OCI-M2 (cell line): ENCODE measurements around the gene SLC9B1.
"Not testable (repeated sequence)": the region's sequence is repeated elsewhere in the genome, so short reads cannot be mapped to it uniquely, and the experiment has no call there.

ENCODE experiments used
- DNase-seq: peaks from one replicate; lab custom pipeline; 2025; ENCODE audit not compliant: unreplicated experiment; lab: John Stamatoyannopoulos, UW

The SLC9B1 gene

DNA sequence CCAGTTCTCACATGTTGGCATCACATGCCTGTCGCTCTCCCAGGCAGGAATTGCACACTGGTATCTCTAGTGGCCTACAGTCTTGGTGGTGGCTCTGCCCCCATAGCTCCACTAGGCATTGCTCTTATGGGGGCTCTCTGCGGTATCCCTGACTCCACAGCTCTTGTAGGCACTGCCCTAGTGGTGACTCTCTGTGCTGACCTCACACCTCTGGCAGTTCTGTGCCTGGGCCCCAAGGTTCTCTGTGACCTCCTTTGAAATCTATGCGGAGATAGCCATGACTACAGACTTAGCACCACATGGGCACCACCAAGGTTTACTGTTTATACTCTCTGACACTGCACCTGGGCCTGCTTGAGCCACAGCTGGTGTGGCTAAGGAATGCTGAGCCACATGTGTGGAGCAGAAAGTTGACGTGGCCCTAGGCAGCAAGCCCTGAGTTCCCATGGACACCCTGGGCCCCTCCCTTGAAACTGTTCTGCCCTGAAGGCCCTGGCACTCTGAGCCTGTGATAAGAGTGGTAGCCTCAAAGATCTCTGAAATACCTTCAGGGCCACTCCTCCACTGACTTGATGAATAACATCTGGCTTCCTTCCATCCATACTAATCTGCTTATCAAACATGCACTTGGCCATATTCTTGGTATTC is 8.0 kb downstream of the SLC9B1 start:
- DNase-seq: no peak

DNA sequence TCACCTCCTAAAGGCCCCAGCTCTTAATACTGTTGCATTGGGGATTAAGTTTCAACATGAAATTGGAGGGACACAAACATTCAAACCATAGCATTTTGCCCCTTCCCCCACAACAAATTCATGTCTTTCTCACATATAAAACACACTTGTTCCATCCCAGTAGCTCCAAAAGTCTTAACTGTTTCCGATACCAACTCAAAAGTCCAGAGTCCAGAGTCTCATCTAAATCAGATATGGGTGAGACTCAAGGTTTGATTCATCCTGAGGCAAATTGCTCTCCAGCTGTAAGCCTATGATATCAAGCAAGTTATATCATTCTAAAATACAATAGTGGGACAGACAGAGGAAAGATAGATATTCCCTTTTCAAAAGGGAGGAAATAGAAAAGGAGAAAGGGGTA is 8.7 kb downstream of the SLC9B1 start:
- no peak for DNase-seq

GRCh38 chr4:103008875-103009729 is 10.4 kb downstream of the SLC9B1 start:
- DNase-seq: peak; percentile 10

DNA sequence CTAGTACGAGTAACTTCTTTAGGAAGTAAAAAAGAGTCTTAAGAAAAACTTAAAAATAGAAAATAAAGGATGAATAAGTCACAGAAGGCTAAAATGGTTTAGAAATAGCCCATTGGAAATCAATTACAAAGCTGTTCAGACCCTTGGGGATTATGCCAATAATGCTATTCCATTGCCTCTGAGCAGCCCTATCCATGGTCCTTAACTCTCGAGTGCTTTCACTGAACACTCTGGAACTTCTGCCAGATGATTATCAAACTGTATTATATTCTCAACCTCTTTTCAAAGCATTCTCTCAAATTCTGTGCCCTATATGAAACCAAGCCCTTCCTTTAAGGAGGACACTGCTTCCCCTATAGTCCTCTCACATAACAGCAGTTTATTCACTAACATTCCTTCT is 17.0 kb downstream of the SLC9B1 start:
- no peak for DNase-seq

GRCh38 chr4:102994803-102995202 is 24.7 kb downstream of the SLC9B1 start:
- no peak for DNase-seq

DNA sequence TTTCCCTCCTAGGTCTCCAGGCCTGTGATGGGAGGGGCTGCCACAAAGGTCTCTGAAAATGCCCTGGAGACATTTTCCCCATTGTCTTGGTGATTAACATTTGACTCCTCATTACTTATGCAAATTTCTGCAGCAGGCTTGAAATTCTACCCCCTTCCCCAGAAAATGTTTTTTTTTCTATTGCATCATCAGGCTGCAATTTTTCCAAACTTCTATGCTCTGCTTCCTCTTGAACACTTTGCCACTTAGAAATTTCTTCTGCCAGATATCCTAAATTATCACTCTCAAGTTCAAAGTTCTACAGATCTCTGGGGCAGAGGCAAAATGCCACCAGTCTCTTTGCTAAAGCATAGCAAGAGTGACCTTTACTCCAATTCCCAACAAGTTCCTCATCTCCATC is 25.5 kb downstream of the SLC9B1 start:
- DNase-seq: not testable (repeated sequence)

- no peak for DNase-seq
Observed at GRCh38 chr4:102988429-102989020, 31.0 kb downstream of the SLC9B1 start.

DNA sequence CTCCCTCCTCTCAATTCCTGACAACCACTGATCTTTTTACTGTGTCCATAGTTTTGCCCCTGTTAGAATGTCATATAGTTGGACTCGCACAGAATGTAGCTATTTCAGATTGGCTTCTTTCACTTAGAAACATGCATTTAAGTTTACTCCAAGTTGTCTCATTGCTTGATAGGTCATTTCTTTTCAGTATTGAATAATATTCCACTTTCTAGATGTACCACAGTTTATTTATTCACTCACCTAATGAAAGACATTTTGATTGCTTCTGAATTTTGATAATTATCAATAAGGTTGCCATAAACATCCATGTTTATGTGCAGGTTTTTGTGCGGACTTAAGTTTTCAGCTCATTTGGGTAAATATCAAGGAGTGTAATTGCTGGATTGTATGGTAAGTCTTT is 38.5 kb downstream of the SLC9B1 start:
- no peak for DNase-seq

- DNase-seq: not testable (repeated sequence)
Observed at GRCh38 chr4:102961813-102962212, 57.7 kb downstream of the SLC9B1 start.

- DNase-seq: no peak
Observed at GRCh38 chr4:102959496-102959895, 60.0 kb downstream of the SLC9B1 start.

- no peak for DNase-seq
Observed at GRCh38 chr4:102945066-102945465, 74.4 kb downstream of the SLC9B1 start.

- not testable (repeated sequence) for DNase-seq
Observed at GRCh38 chr4:102938063-102938462, 81.4 kb downstream of the SLC9B1 start.

GRCh38 chr4:102935716-102936115 is 83.8 kb downstream of the SLC9B1 start:
- no peak for DNase-seq

DNA sequence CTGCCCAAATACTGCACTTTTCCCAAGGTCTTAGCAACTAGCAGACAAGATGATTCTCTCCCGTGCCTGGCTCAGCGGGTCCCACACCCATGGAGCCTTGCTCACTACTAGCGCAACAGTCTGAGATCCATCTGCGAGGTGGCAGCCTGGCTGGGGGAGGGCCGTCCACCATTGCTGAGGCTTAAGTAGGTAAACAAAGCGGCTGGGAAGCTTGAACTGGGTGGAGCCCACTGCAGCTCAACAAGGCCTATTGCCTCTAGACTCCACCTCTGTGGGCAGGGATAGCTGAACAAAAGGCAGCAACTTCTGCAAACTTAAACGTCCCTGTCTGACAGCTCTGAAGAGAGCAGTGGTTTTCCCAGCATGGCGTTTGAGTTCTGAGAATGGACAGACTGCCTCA is 99.8 kb downstream of the SLC9B1 start:
- not testable (repeated sequence) for DNase-seq

DNA sequence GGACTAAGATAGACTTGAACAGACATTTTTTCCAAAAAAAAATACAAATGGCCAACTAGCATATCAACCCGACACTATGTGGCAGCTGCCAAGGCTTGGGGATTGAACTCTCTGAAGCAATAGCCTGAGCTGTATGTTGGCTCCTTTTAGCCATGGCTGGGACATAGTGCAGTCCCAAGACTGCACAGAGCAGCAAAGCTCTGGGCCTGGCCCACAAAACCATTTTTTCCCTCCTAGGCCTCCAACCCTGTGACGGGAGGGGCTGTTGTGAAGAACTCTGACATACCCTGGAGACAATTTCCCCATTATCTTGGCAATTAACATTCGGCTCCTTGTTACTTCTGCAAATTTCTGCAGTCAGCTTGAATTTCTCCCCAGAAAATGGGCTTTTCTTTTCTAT is 100.6 kb downstream of the SLC9B1 start:
- DNase-seq: no peak

DNA sequence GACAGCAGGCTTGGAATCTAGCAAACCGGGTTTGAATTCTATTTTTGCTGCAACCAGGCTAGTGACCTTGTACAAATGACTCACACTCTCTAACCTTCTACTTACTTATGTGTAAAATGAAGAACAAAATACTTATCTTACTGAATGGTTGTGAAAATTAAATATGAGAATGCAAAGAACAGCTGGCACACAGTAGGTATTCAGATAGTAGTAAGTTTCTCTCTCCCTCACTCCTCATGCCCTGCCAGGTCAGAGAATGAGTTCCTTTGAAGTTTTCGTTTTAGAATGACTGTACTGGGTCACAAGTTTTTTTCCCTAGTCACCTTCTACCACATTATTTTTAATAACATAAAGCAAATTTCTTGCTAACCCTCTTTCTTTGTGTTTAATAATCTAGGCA is 117.7 kb downstream of the SLC9B1 start:
- no peak for DNase-seq

GRCh38 chr4:102897610-102898009 is 121.9 kb downstream of the SLC9B1 start:
- not testable (repeated sequence) for DNase-seq

DNA sequence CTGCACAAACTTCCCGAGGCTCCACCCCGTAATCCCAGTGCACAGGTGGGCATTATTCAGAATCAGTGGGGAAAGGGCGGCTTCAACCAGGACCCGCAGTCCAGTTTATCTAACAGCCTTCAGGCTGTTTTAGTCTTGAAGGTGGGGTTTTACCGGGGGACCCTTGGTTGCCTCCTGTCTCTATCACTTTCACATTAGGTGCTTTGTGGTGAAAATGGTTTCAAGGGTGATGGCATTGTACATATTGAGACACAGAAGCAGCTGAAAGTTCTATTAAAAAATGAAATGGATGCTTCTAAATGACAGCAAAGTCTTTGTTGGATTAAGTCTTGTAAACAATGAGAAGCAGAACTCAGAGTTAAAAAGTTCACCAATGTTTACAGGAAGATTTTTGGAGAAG is 123.0 kb downstream of the SLC9B1 start:
- not testable (repeated sequence) for DNase-seq

DNA sequence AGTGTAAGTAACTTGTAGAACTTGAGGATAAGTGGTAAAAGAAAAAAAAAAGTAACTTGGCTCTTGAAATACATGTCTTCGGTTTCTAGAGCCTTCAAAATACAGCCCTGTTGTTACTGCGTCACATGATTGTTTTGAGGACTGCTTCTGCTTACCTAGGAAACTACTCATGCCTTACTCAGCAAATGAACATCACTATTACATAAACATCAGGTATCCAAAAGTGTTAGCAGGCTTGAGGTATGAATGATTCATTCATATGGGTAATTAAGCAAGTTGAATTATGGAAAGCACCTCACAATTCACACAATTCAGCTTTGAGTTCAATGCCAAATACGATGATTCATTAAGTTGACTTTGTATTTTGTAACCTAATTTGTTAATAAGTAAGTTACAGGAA is 129.6 kb downstream of the SLC9B1 start:
- DNase-seq: not testable (repeated sequence)

- DNase-seq: not testable (repeated sequence)
Observed at GRCh38 chr4:102888570-102888969, 130.9 kb downstream of the SLC9B1 start.

GRCh38 chr4:102883278-102883677 is 136.2 kb downstream of the SLC9B1 start:
- no peak for DNase-seq

DNA sequence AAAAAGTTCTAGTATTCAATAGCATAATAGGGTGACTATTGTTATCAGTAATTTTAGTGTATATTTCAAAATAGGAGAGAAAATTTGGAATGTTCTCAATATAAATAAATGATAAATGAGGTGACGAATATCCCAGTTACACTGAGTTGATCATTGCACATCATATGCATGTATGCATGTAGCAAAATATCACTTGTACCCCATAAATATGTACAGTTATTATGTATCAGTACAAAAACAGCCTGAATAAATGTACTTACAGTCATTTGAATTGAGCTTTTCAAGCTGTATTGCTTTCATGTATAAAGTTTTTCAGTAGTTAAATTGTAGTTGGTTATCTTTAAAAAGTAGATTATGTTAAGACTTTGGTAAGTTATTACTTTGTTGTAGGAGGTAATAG is 138.2 kb downstream of the SLC9B1 start:
- DNase-seq: no peak
